GM18520 (cell line): Measurements from ENCODE around the gene COL9A2.
"Not testable (repeated sequence)": the region's sequence is repeated elsewhere in the genome, so short reads cannot be mapped to it uniquely, and the experiment has no call there.

ENCODE experiments used
- ATAC-seq: cut with Tn5 transposase; IDR thresholded peaks from one replicate; pipeline ENCODE4 v1.9.1; 2021; ENCODE audit not compliant: unreplicated experiment

COL9A2 gene

GRCh38 chr1:40316595-40317393 is at the start of gene COL9A2:
Gene COL9A2, minus strand, starts transcription at chr1:40317286. Its CDS starts 89 bp downstream, at chr1:40317197.
- ATAC-seq = no peak

GRCh38 chr1:40363721-40364120 is 46.6 kb upstream of the COL9A2 start:
- peak; percentile 97 for ATAC-seq

GRCh38 chr1:40362699-40363098 is 45.6 kb upstream of the COL9A2 start:
- no peak for ATAC-seq

GRCh38 chr1:40362199-40362598 is 45.1 kb upstream of the COL9A2 start:
- no peak for ATAC-seq

- no peak for ATAC-seq
Observed at GRCh38 chr1:40361637-40362036, 44.6 kb upstream of the COL9A2 start.

- ATAC-seq = no peak
Observed at GRCh38 chr1:40361201-40361600, 44.1 kb upstream of the COL9A2 start.

- no peak for ATAC-seq
Observed at GRCh38 chr1:40360631-40361030, 43.5 kb upstream of the COL9A2 start.

GRCh38 chr1:40357625-40358024 is 40.5 kb upstream of the COL9A2 start:
- ATAC-seq = no peak

GRCh38 chr1:40353082-40353481 is 36.0 kb upstream of the COL9A2 start:
- ATAC-seq = no peak

- ATAC-seq = no peak
Observed at GRCh38 chr1:40352126-40352525, 35.0 kb upstream of the COL9A2 start.

- no peak for ATAC-seq
Observed at GRCh38 chr1:40351124-40351523, 34.0 kb upstream of the COL9A2 start.

- ATAC-seq = no peak
Observed at GRCh38 chr1:40350391-40350790, 33.3 kb upstream of the COL9A2 start.

GRCh38 chr1:40344597-40344996 is 27.5 kb upstream of the COL9A2 start:
- ATAC-seq = no peak

GRCh38 chr1:40342381-40342717 is 25.3 kb upstream of the COL9A2 start:
- ATAC-seq = not testable (repeated sequence)

- no peak for ATAC-seq
Observed at GRCh38 chr1:40341491-40342380, 24.6 kb upstream of the COL9A2 start.

GRCh38 chr1:40339420-40340323 is 22.6 kb upstream of the COL9A2 start:
- no peak for ATAC-seq

- ATAC-seq = no peak
Observed at GRCh38 chr1:40338745-40339419, 21.8 kb upstream of the COL9A2 start.

- no peak for ATAC-seq
Observed at GRCh38 chr1:40337443-40337842, 20.4 kb upstream of the COL9A2 start.

- ATAC-seq = no peak
Observed at GRCh38 chr1:40332695-40333094, 15.6 kb upstream of the COL9A2 start.

- ATAC-seq = not testable (repeated sequence)
Observed at GRCh38 chr1:40331403-40331802, 14.3 kb upstream of the COL9A2 start.
